ENCODE measurements around the gene SACM1L.

GRCh38 chr3:45692866-45693265 is 3.7 kb downstream of the SACM1L start:
- TF ChIP-seq CTCF (IDR thresholded peaks at IDR 0.05): no peak
- TF ChIP-seq POLR2A (IDR thresholded peaks at IDR 0.05; ENCODE audit: low read depth): no peak
